Measurements from ENCODE around the gene DNAJC6. TPM values are rescaled to one million over a fixed set of nuclear protein-coding genes. Genes with fewer than 3 reads are reported as not detected.

The DNAJC6 gene
- total and polyA plus RNA-seq, 9 donors = 0.60 to 1.2 (median 0.81) TPM

GRCh38 chr1:65418522-65419185 lies 109.3 kb downstream of the DNAJC6 start:
- 88% methylated on average over 1 of the region's 4 CpGs for WGBS (ENCODE audit: insufficient coverage)
- Histone ChIP-seq H3K27me3 (ENCODE audit: control insufficient read depth, insufficient read depth, low read length) (peaks cover 3% of the 10 kb centered on the region), H3K4me3 (ENCODE audit: low read length) (no peak overlapping the region), H3K4me1 (ENCODE audit: control insufficient read depth, insufficient read depth, low read length) (peaks cover 18% of the 10 kb centered on the region), H3K36me3 (ENCODE audit: control insufficient read depth, insufficient read depth, low read length) (peaks cover 3% of the 10 kb centered on the region), H3K9me3 (replicated peaks; ENCODE audit: control insufficient read depth, low read depth, low read length) (no peaks in the 10 kb centered on the region), H3K27ac (ENCODE audit: low read length) (no peak overlapping the region)
- no peak for DNase-seq

- H3K4me1 ChIP-seq (ENCODE audit: control insufficient read depth, insufficient read depth, low read length) = peaks cover 18% of the 10 kb centered on the region
- H3K36me3 ChIP-seq (ENCODE audit: control insufficient read depth, insufficient read depth, low read length) = peaks cover 3% of the 10 kb centered on the region
- H3K9me3 ChIP-seq (replicated peaks; ENCODE audit: control insufficient read depth, low read depth, low read length) = no peaks in the 10 kb centered on the region
- peak overlapping the region; percentile 93 for H3K4me3 ChIP-seq (ENCODE audit: low read length)
- WGBS (ENCODE audit: insufficient coverage) = under 1% methylated on average over 34 of the region's 52 CpGs
- peak; percentile 98 for DNase-seq
- peak overlapping the region; percentile 94 for H3K27ac ChIP-seq (ENCODE audit: low read length)
- peaks cover 3% of the 10 kb centered on the region for H3K27me3 ChIP-seq (ENCODE audit: control insufficient read depth, insufficient read depth, low read length)
Measured at GRCh38 chr1:65419681-65420589, 110.6 kb downstream of the DNAJC6 start.

- peaks cover 12% of the 10 kb centered on the region for H3K36me3 ChIP-seq (ENCODE audit: control insufficient read depth, insufficient read depth, low read length)
- H3K4me3 ChIP-seq (ENCODE audit: low read length) = peak within 1 kb of the TSS; percentile 93
- peaks cover 3% of the 10 kb centered on the region for H3K27me3 ChIP-seq (ENCODE audit: control insufficient read depth, insufficient read depth, low read length)
- peak within 1 kb of the TSS; percentile 99 for H3K27ac ChIP-seq (ENCODE audit: low read length)
- no peaks in the 10 kb centered on the region for H3K9me3 ChIP-seq (replicated peaks; ENCODE audit: control insufficient read depth, low read depth, low read length)
- under 1% methylated on average over 56 of the region's 60 CpGs for WGBS (ENCODE audit: insufficient coverage)
- H3K4me1 ChIP-seq (ENCODE audit: control insufficient read depth, insufficient read depth, low read length) = peaks cover 18% of the 10 kb centered on the region
- peak; percentile 74 for DNase-seq
Measured at GRCh38 chr1:65420590-65421350, 111.4 kb downstream of the DNAJC6 start, which contains the start of the genes LEPR and LEPROT. Gene LEPR (plus strand): TSS chr1:65420668. CDS start chr1:65565566, 144,898 bp downstream. Gene LEPROT (plus strand): TSS chr1:65420668. CDS start chr1:65420725, 57 bp downstream.

GRCh38 chr1:65421351-65422025 lies 112.1 kb downstream of the DNAJC6 start:
- 0% methylated on average over 1 of the region's 13 CpGs for WGBS (ENCODE audit: insufficient coverage)
- no peaks in the 10 kb centered on the region for H3K9me3 ChIP-seq (replicated peaks; ENCODE audit: control insufficient read depth, low read depth, low read length)
- H3K4me3 ChIP-seq (ENCODE audit: low read length) = peak overlapping the region; percentile 93
- peaks cover 19% of the 10 kb centered on the region for H3K36me3 ChIP-seq (ENCODE audit: control insufficient read depth, insufficient read depth, low read length)
- DNase-seq = peak; percentile 38
- H3K27ac ChIP-seq (ENCODE audit: low read length) = peak overlapping the region; percentile 99
- no peaks in the 10 kb centered on the region for H3K27me3 ChIP-seq (ENCODE audit: control insufficient read depth, insufficient read depth, low read length)
- H3K4me1 ChIP-seq (ENCODE audit: control insufficient read depth, insufficient read depth, low read length) = peaks cover 18% of the 10 kb centered on the region

- no peaks in the 10 kb centered on the region for H3K27me3 ChIP-seq (ENCODE audit: control insufficient read depth, insufficient read depth, low read length)
- WGBS (ENCODE audit: insufficient coverage) = 91% methylated on average over 8 of the region's 12 CpGs
- DNase-seq = no peak
- peaks cover 25% of the 10 kb centered on the region for H3K36me3 ChIP-seq (ENCODE audit: control insufficient read depth, insufficient read depth, low read length)
- no peak overlapping the region for H3K27ac ChIP-seq (ENCODE audit: low read length)
- peaks cover 18% of the 10 kb centered on the region for H3K4me1 ChIP-seq (ENCODE audit: control insufficient read depth, insufficient read depth, low read length)
- H3K9me3 ChIP-seq (replicated peaks; ENCODE audit: control insufficient read depth, low read depth, low read length) = no peaks in the 10 kb centered on the region
- H3K4me3 ChIP-seq (ENCODE audit: low read length) = no peak overlapping the region
Measured at GRCh38 chr1:65422241-65423203, 113.2 kb downstream of the DNAJC6 start.

GRCh38 chr1:65423884-65424572 lies 114.7 kb downstream of the DNAJC6 start:
- no CpG with 5 or more reads among the region's 2 CpGs for WGBS (ENCODE audit: insufficient coverage)
- peaks cover 29% of the 10 kb centered on the region for H3K36me3 ChIP-seq (ENCODE audit: control insufficient read depth, insufficient read depth, low read length)
- no peak overlapping the region for H3K4me3 ChIP-seq (ENCODE audit: low read length)
- H3K9me3 ChIP-seq (replicated peaks; ENCODE audit: control insufficient read depth, low read depth, low read length) = no peaks in the 10 kb centered on the region
- no peak overlapping the region for H3K27ac ChIP-seq (ENCODE audit: low read length)
- no peaks in the 10 kb centered on the region for H3K27me3 ChIP-seq (ENCODE audit: control insufficient read depth, insufficient read depth, low read length)
- peaks cover 18% of the 10 kb centered on the region for H3K4me1 ChIP-seq (ENCODE audit: control insufficient read depth, insufficient read depth, low read length)
- no peak for DNase-seq

GRCh38 chr1:65424573-65424889 lies 115.2 kb downstream of the DNAJC6 start:
- no peak overlapping the region for H3K4me3 ChIP-seq (ENCODE audit: low read length)
- no peak overlapping the region for H3K27ac ChIP-seq (ENCODE audit: low read length)
- no peaks in the 10 kb centered on the region for H3K9me3 ChIP-seq (replicated peaks; ENCODE audit: control insufficient read depth, low read depth, low read length)
- no peak for DNase-seq
- H3K4me1 ChIP-seq (ENCODE audit: control insufficient read depth, insufficient read depth, low read length) = peaks cover 17% of the 10 kb centered on the region
- WGBS (ENCODE audit: insufficient coverage) = no CpG with 5 or more reads among the region's 1 CpG
- peaks cover 31% of the 10 kb centered on the region for H3K36me3 ChIP-seq (ENCODE audit: control insufficient read depth, insufficient read depth, low read length)
- H3K27me3 ChIP-seq (ENCODE audit: control insufficient read depth, insufficient read depth, low read length) = no peaks in the 10 kb centered on the region

GRCh38 chr1:65425006-65425405 lies 115.7 kb downstream of the DNAJC6 start:
- Histone ChIP-seq H3K9me3 (replicated peaks; ENCODE audit: control insufficient read depth, low read depth, low read length) (no peaks in the 10 kb centered on the region), H3K27me3 (ENCODE audit: control insufficient read depth, insufficient read depth, low read length) (no peaks in the 10 kb centered on the region), H3K27ac (ENCODE audit: low read length) (no peak overlapping the region), H3K36me3 (ENCODE audit: control insufficient read depth, insufficient read depth, low read length) (peaks cover 31% of the 10 kb centered on the region), H3K4me3 (ENCODE audit: low read length) (no peak overlapping the region), H3K4me1 (ENCODE audit: control insufficient read depth, insufficient read depth, low read length) (peaks cover 13% of the 10 kb centered on the region)
- DNase-seq = no peak
- no CpG with 5 or more reads among the region's 2 CpGs for WGBS (ENCODE audit: insufficient coverage)

Data from muscle of leg (tissue), 11 donors.